Activated T-cell treated with anti-CD3 and anti-CD28 coated beads, Interleukin-2, amount 50 U/mL, for 1 hour (primary cell): ENCODE results near the gene ZBTB20.

Experiments
- DNase-seq: peaks from one replicate; pipeline ENCODE4 v3.0.0-alpha.2; 2020

The ZBTB20 gene

DNA sequence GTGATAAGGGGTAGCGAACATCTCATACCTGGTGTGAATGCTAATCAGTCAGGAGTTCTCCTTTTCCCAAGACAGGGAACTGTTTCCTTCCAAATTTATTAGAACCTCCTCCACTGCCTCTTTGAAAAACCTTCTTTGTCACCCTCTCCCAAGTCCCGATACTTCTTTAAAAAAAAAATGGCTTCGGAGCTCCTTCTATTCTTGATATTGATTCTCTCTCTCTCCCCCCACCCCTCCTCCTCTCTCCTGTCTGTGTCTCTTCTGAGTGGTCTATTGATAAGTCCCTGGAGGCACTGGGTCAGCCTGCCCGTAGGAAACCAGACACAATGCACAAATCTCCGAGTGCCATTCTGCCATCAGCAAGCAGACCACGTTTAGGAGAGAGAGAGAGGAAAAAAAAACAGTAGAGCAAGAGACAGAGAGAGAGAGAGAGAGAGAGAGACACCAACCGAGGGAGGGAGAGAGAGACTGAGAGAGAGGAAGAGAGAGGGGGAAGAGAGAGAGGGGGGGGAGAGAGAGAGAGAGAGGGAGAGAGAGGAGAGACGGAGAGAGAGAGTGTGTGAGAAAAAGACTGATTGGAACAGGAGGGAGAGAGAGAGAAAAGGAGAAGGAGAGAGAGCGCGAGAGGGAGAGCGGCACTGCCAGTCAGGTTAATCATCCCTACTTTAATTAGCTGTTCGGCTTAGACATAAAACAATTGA lies 692.4 kb downstream of the ZBTB20 start:
- DNase-seq: no peak

DNA sequence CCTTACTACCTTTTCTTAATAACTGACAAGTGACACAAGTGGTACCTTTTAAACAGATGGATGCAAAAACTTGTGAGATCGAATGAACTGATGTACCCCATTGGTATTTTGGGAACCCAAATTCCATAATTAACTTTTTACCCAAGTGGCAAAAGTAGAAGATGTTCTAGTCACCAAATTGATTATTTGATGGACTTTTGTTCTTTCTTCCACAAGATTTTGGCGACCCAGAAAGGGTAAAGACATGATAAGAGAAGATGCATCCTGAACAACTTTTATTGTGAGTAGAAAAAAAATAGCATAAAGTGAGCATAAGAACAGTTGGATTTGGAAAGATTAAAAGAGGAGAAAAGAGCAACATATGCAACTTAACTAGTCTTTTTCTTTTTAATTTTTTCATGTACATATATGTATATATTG lies 693.7 kb downstream of the ZBTB20 start:
- DNase-seq: no peak

DNA sequence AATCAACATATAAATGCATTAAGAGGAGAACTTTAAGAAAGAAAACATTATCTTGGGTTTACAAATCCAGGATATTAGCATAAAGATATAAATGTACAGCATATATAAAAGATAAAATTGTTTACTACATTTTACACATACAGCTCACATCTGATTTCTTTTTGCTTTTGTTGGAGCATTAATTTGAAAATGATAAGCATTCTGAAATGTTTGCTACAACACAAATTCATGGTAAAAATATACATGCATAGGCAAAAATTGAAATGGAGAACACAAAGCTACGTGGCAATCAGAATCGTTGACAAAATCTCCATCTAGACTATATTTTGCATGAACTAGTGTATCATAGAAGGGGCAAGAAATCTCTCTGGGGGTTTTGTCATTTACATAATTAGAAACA lies 694.2 kb downstream of the ZBTB20 start:
- no peak for DNase-seq

DNA sequence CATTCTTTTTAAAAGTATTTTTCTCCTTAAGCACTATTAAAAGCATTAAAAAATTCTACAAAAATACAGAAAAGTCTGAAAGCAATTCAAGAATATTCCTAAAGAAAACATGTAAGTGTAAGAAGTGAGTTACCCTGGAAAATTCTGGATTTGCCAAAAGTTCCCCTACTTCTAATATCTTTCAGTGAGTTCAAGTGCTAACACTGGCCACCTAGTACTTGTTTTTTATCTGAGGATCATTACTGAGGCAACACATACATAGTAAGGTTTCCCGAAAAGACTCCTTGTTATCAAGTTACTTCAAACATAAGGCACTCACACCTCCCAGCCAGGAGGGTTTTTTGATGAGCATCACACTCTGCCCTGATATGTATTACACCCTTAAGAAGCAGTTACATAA lies 694.8 kb downstream of the ZBTB20 start:
- no peak for DNase-seq

DNA sequence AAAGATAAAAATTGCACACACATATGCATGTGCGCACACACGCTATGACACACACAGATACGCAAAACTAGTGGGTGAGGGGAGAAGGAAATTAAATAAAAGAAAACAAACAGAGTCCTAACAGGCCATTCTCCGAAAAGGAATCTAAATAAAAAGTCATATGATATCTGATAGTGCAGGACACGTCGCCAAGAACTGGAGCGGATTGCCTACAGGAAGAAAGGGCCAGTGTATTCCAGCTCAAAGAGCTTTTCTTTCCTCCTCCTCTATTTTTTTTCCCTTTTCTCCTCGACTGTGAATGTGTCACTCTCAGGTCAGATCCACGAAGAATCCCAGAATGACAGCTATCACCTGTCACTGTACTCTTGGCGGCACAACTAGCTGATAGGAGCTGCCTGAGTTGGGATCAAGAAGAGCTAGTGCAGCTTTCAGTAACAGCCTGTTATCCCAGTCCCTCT lies 695.5 kb downstream of the ZBTB20 start:
- DNase-seq: no peak

GRCh38 chr3:114451051-114451451 lies 696.0 kb downstream of the ZBTB20 start:
- no peak for DNase-seq

GRCh38 chr3:114450008-114450596 lies 697.0 kb downstream of the ZBTB20 start:
- DNase-seq: no peak

GRCh38 chr3:114449271-114450007 lies 697.6 kb downstream of the ZBTB20 start:
- DNase-seq: no peak

DNA sequence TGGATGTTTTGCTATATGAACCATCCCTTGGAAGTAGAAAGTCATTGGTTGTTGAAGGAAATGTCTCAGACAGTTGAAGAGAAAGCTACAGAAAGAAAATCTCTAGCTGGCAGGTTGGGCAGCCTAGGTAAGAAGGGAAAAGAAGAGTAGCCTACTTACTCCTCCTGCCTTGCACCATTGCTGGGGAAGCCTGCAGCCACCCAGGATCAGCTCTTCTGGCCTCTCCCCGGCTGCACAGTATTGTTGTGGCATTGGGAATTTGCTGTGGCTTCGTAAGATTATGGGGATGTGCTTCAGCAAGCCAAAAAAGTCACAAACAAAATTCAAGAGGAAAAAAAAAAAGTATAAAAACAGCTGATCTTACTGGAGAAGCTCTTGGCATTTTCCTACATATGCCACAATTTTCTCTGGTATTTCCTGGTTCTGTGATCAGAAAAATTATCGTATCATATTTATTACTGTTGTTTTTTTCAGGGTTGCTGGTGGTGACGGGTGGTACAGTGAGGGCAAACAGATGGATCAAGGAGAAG lies 699.1 kb downstream of the ZBTB20 start:
- DNase-seq: no peak

GRCh38 chr3:114447545-114447944 lies 699.5 kb downstream of the ZBTB20 start:
- DNase-seq: no peak

DNA sequence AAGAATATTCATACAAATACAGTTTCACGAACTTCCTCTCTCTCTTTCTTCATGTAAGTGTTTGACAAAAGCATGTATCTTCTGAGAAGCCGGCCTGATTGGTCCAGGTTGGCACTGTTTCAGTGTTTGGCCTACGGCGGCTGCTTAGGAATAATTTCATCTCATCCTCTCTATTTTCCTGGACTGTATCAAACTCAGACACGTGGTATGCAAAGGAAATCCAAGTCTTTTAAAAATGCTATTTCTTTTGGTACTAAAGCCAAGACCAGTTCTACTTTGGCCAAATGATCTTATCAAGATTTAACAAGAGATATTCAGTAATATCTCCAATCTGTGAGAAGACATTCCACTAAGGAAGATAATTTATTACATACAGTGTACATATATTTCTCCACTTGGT lies 700.5 kb downstream of the ZBTB20 start:
- no peak for DNase-seq

- DNase-seq: no peak
Observed at GRCh38 chr3:114445233-114445632, 701.9 kb downstream of the ZBTB20 start.

DNA sequence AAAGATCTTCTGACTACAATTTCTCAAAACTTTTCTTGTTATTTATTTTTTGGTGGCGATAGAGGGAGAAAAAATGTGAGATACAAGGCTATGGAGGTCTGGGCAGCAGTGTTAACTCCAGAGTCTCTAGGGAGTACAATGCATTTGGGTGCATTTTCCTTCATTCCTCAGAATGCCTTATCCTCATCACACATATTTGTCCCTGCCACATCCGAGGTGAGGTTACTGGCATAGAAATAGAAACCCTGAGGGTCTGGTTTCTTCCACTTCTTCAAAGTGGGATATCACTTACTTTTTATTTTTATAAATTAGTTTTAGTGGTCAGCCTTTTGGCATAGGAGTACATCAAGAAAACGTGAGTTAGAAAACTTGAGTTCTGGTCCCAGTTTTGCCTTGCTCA lies 702.9 kb downstream of the ZBTB20 start:
- no peak for DNase-seq

GRCh38 chr3:114442246-114442645 lies 704.8 kb downstream of the ZBTB20 start:
- no peak for DNase-seq

DNA sequence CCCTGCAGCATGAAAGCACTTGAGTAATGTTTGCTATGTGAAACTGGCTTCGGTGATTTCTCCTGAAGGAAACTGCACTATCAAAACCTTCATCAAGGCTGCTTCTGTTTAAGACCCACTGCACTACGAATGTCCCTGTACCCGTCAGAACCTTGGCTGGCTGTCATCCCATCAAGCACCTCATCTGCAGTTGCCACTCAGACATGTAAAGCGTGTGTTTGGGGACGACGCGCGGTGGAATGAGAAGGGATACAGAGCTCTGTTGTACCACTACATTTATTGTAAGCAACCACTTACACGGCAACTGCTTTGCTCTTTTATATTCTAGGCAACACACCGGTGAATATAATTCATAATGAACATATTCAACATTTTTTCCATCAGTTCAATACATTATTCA lies 705.7 kb downstream of the ZBTB20 start:
- no peak for DNase-seq

DNA sequence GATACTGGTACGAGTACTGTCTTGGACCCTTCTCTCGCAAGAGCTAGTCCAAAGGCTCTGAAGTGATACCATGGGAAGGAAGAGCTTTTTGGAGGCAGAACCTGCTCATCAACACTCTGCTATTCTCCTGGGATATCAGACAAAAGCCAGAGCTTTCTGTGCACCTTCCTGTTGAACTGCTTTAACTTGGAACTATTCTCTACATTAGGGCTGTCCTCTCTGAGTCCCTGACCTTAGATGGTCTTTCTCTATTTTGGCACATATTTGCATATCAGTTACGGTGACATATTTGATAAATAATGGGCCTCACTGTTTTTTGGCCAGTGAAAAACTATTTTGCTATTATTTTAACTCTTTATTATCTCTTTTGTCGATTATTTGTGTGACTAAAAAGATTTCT lies 706.4 kb downstream of the ZBTB20 start:
- no peak for DNase-seq

GRCh38 chr3:114439284-114439683 lies 707.8 kb downstream of the ZBTB20 start:
- DNase-seq: no peak

DNA sequence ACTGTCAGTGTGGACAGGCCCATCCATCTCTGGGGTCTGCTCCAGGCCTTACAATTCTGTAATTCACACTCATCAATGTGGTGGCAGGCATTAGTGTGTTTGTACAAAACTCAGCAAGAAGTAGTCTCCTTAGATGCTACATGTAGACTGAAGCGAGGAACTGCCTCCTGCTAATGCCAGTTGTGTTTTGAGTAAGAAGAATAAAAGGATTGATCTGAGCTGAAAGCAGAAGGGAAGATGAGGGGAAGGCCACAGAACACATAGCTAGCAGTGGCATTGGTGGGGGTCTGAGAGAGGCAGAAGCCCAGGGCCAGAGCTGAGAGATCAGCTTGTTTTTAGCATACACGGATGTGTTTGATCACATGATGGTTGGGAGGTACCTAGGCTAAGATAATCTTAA lies 709.2 kb downstream of the ZBTB20 start:
- DNase-seq: no peak

- no peak for DNase-seq
Observed at GRCh38 chr3:114436182-114436581, 710.9 kb downstream of the ZBTB20 start.

DNA sequence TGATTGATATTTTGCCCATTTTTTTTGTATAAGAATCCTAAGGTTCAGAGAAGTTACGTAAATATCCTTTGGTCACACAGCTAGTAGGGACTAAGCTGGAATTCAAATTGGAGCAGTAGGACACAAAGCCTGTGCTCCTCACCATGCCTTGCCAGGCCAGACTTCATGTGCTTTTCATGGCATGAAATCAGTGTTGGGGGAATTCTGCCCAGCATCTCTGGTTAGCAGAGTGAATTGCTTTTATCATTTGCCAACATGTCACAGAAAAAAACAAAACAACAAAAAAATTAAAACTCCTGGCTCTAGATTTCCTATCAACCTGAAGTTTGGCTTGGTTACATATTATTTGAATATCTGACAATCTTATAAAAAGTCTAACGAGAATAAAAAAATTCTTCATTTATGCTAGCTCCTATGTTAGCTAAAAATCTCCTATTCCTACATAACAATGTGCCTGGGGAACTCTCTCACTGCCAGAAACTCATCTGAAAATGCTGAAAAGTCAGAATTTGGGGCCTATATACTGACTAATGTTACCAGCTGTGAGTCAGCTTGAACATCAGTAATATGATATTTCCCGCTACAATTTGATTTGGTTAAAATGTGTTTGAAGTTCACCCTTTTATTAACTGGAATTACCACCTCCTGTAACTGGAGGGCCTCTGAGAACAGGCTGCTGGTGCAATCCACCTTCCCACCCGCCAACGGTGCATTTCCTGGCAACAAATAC lies 711.5 kb downstream of the ZBTB20 start:
- DNase-seq: no peak

GRCh38 chr3:114432310-114432709 lies 714.8 kb downstream of the ZBTB20 start:
- no peak for DNase-seq

DNA sequence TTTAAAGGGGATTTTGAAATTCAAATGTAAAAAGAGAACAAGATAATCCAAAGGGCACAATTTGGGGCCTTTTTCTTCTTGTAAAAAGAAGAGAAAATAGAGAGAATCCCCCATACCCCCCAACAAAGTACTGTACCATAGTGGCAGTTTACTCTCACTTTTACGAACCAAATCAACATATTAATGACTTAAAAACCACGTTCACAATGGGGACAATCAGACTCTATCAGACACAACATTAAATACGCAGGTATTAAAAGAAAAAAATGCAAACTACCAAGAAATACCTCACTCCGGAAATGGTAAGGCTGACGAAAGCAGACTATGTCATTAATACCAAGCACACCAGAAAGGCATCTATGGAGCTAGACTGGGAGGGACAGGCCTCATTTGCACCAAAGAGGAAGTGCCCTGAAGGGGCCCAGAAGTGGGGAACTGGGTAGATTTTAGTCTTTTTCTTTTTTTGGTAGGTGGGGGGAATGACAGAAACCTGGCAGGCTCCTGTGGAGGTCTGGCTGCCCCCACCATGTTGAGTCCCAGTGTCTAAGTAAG lies 719.0 kb downstream of the ZBTB20 start:
- no peak for DNase-seq
